H9 (cell line): Measurements from ENCODE around the gene ARHGAP8. TPM values are rescaled to one million over a fixed set of nuclear protein-coding genes. Genes with fewer than 3 reads are reported as not detected.

Experiments
- DNase-seq: peaks from one replicate; pipeline ENCODE4 v3.0.0-alpha.2; 2017
- H2AFZ ChIP-seq: one replicate; pipeline ENCODE4 v1.6.1; 2013; ENCODE audit warnings: mild to moderate bottlenecking, low read length, control low read depth, moderate library complexity
- H2AK5ac ChIP-seq: 2 replicates; pipeline ENCODE4 v1.6.1; 2013; ENCODE audit warnings: low read length, control low read depth, mixed read lengths; ENCODE audit not compliant: insufficient read length
- H2BK120ac ChIP-seq: one replicate; pipeline ENCODE4 v1.6.1; 2013; ENCODE audit warnings: low read depth, mild to moderate bottlenecking, low read length, control low read depth, inconsistent platforms; ENCODE audit not compliant: poor library complexity, severe bottlenecking
- H2BK12ac ChIP-seq: 2 replicates; pipeline ENCODE4 v1.6.1; 2013; ENCODE audit warnings: low read length, control low read depth, mixed read lengths, low read depth; ENCODE audit not compliant: insufficient read length
- H2BK15ac ChIP-seq: 2 replicates; pipeline ENCODE4 v1.6.1; 2013; ENCODE audit warnings: low read depth, low read length, control low read depth
- H2BK20ac ChIP-seq: one replicate; pipeline ENCODE4 v1.6.1; 2013; ENCODE audit warnings: low read depth, mild to moderate bottlenecking, low read length, control low read depth, inconsistent platforms; ENCODE audit not compliant: poor library complexity, severe bottlenecking
- H2BK5ac ChIP-seq: 2 replicates; pipeline ENCODE4 v1.6.1; 2013; ENCODE audit warnings: low read length, control low read depth, mixed read lengths; ENCODE audit not compliant: insufficient read length
- H3K14ac ChIP-seq: 2 replicates; pipeline ENCODE4 v1.6.1; 2013; ENCODE audit warnings: low read length, control low read depth; ENCODE audit not compliant: insufficient read depth
- H3K18ac ChIP-seq: 2 replicates; pipeline ENCODE4 v1.6.1; 2013; ENCODE audit warnings: low read depth, mild to moderate bottlenecking, mixed read lengths, low read length, control low read depth; ENCODE audit not compliant: insufficient read length
- H3K23ac ChIP-seq: 2 replicates; pipeline ENCODE4 v1.6.1; 2013; ENCODE audit warnings: low read length, control low read depth, mixed read lengths, low read depth; ENCODE audit not compliant: insufficient read length
- H3K23me2 ChIP-seq: 2 replicates; pipeline ENCODE4 v1.6.1; 2013; ENCODE audit warnings: low read depth, mild to moderate bottlenecking, mixed read lengths, low read length, control low read depth; ENCODE audit not compliant: insufficient read length, poor library complexity, severe bottlenecking
- H3K27ac ChIP-seq: 2 replicates; pipeline ENCODE4 v1.5.1; 2013; ENCODE audit warnings: low read length, control low read depth, mixed read lengths, low read depth; ENCODE audit not compliant: insufficient read length
- H3K27me3 ChIP-seq: 2 replicates; pipeline ENCODE4 v1.6.1; 2013; ENCODE audit warnings: low read length, control low read depth, inconsistent platforms; ENCODE audit not compliant: insufficient read depth
- H3K4ac ChIP-seq: 2 replicates; pipeline ENCODE4 v1.6.1; 2013; ENCODE audit warnings: low read depth, mild to moderate bottlenecking, control low read depth, inconsistent platforms, low read length, moderate library complexity
- H3K4me1 ChIP-seq: 2 replicates; pipeline ENCODE4 v1.6.1; 2013; ENCODE audit warnings: low read length, control low read depth, inconsistent platforms; ENCODE audit not compliant: insufficient read depth
- H3K4me2 ChIP-seq: 2 replicates; pipeline ENCODE4 v1.6.1; 2013; ENCODE audit warnings: low read length, control low read depth, mixed read lengths; ENCODE audit not compliant: insufficient read length, insufficient read depth
- H3K56ac ChIP-seq: 2 replicates; pipeline ENCODE4 v1.6.1; 2013; ENCODE audit warnings: low read depth, mild to moderate bottlenecking, mixed read lengths, low read length, control low read depth; ENCODE audit not compliant: insufficient read length
- H3K79me1 ChIP-seq: 2 replicates; pipeline ENCODE4 v1.6.1; 2013; ENCODE audit warnings: low read depth, mild to moderate bottlenecking, moderate library complexity, low read length, control low read depth, inconsistent platforms; ENCODE audit not compliant: insufficient read depth, poor library complexity, severe bottlenecking
- H3K79me2 ChIP-seq: 2 replicates; pipeline ENCODE4 v1.6.1; 2013; ENCODE audit warnings: low read length, control low read depth, inconsistent platforms; ENCODE audit not compliant: insufficient read depth
- H3K9ac ChIP-seq: 2 replicates; pipeline ENCODE4 v1.6.1; 2013; ENCODE audit warnings: low read length, control low read depth, mixed read lengths; ENCODE audit not compliant: insufficient read length; ENCODE audit errors: extremely low read depth
- H3K9me3 ChIP-seq: one replicate; pipeline ENCODE4 v1.6.1; 2013; ENCODE audit warnings: low read depth, low read length, inconsistent platforms; ENCODE audit not compliant: control insufficient read depth
- H3T11ph ChIP-seq: one replicate; pipeline ENCODE4 v1.6.1; 2013; ENCODE audit warnings: mild to moderate bottlenecking, low read length, control low read depth, inconsistent platforms
- H4K20me1 ChIP-seq: one replicate; pipeline ENCODE4 v1.6.1; 2013; ENCODE audit not compliant: control insufficient read depth, insufficient read length, insufficient read depth
- H4K5ac ChIP-seq: 2 replicates; pipeline ENCODE4 v1.6.1; 2013; ENCODE audit warnings: low read depth, mild to moderate bottlenecking, mixed read lengths, low read length, control low read depth; ENCODE audit not compliant: insufficient read length
- H4K8ac ChIP-seq: replicated peaks from 2 replicates; pipeline ENCODE4 v1.6.1; 2013; ENCODE audit warnings: low read length, control low read depth, mixed read lengths, low read depth; ENCODE audit not compliant: insufficient read length
- H4K91ac ChIP-seq: 2 replicates; pipeline ENCODE4 v1.6.1; 2013; ENCODE audit warnings: low read depth, mild to moderate bottlenecking, moderate library complexity, mixed read lengths, low read length, control low read depth; ENCODE audit not compliant: insufficient read length
- H3K27ac Mint-ChIP-seq, 3 experiments: 2 replicates in 2 of 3; 3 replicates in 1 of 3; pipeline ENCODE4 v1.8.0; 2020 to 2021; ENCODE audit warnings: mixed read lengths in 3 of 3, mild to moderate bottlenecking in 1 of 3, moderate library complexity in 1 of 3
- H3K27me3 Mint-ChIP-seq: 2 replicates; pipeline ENCODE4 v1.8.0; 2021; ENCODE audit warnings: low read depth, mild to moderate bottlenecking, moderate library complexity, mixed read lengths
- H3K36me3 Mint-ChIP-seq, 3 experiments: 2 replicates in 2 of 3; 3 replicates in 1 of 3; pipeline ENCODE4 v1.8.0; 2020 to 2021; ENCODE audit warnings: low read depth in 3 of 3, mixed read lengths in 3 of 3; ENCODE audit not compliant: insufficient read depth in 1 of 3
- H3K4me1 Mint-ChIP-seq, 2 experiments: 2 replicates each; pipeline ENCODE4 v1.8.0; 2020; ENCODE audit warnings: mixed read lengths in 2 of 2
- H3K4me3 Mint-ChIP-seq, 2 experiments: 2 replicates in 1 of 2; 3 replicates in 1 of 2; pipeline ENCODE4 v1.8.0; 2020 to 2021; ENCODE audit warnings: mild to moderate bottlenecking in 2 of 2, mixed read lengths in 2 of 2, moderate library complexity in 1 of 2
- H3K9me3 Mint-ChIP-seq, 2 experiments: 2 replicates in 1 of 2; 3 replicates in 1 of 2; pipeline ENCODE4 v1.8.0; 2020; ENCODE audit warnings: mild to moderate bottlenecking in 2 of 2, mixed read lengths in 2 of 2, moderate library complexity in 1 of 2
- WGBS: extraction: QIAGEN DNeasy Blood & Tissue Kit; methylation state at CpG from one replicate; pipeline ENCODE4 v1.1.7; 2013; ENCODE audit warnings: missing lambda C conversion rate, low lambda C conversion rate, mixed read lengths; ENCODE audit not compliant: insufficient read length; ENCODE audit errors: extremely low coverage; 5-methylcytosine and 5-hydroxymethylcytosine counted together
- total RNA-seq: library from RNA; stranded (reverse); gene quantifications from 2 replicates; pipeline ENCODE4 v1.2.1, GENCODE V29; 2021
- TF ChIP-seq, protein P1 (sequence below): fragments of 200-600 bp; sonication (generic); conservative IDR thresholded peaks from 3 replicates; pipeline ENCODE4 v1.8.0; 2021; ENCODE audit warnings: antibody characterized with exemption, mild to moderate bottlenecking

Gene ARHGAP8
- total RNA-seq, 1 experiment from 2014 or later, result 35.4 TPM

DNA sequence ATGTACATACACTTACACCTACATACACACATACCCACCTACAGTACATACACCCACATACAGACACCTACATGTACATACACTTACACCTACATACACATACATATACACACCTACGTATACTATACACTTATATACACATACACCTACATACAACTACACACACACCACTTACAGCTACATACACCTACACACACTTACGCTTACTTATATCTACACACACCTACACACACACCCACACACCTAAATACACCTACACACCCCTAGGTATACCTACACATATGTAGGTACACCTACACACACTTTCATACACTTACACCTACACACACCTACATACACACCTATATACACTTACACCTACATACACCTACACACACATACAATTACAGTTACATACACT is 61.0 kb downstream of the ARHGAP8 start:
- Mint-ChIP-seq H3K36me3 (peaks cover 19 to 32% (median 28%) of the 10 kb centered on the region in 3 experiments; a peak in 6 of 7 replicates), H3K4me3 (no peak overlapping the region), H3K9me3 (peaks cover 6 to 12% of the 10 kb centered on the region in 2 experiments; a peak in 2 of 5 replicates), H3K27ac (no peak overlapping the region), H3K27me3 (no peaks in the 10 kb centered on the region), H3K4me1 (peaks cover 3 to 11% of the 10 kb centered on the region in 2 experiments; a peak in 3 of 4 replicates)
- H2BK12ac ChIP-seq, result no peak overlapping the region
- H2BK120ac ChIP-seq, result no peak overlapping the region
- no peaks in the 10 kb centered on the region for H3K79me1 ChIP-seq
- no peak overlapping the region for H4K91ac ChIP-seq
- no peak overlapping the region for H2BK15ac ChIP-seq
- H2BK20ac ChIP-seq, result no peak overlapping the region
- no peak overlapping the region for H3K4me2 ChIP-seq
- no peaks in the 10 kb centered on the region for H3K79me2 ChIP-seq
- no peak overlapping the region for H3K18ac ChIP-seq
- H4K20me1 ChIP-seq, result no peaks in the 10 kb centered on the region
- no peak overlapping the region for H3K56ac ChIP-seq
- no peaks in the 10 kb centered on the region for H3K27me3 ChIP-seq
- TF ChIP-seq, protein P1, sequence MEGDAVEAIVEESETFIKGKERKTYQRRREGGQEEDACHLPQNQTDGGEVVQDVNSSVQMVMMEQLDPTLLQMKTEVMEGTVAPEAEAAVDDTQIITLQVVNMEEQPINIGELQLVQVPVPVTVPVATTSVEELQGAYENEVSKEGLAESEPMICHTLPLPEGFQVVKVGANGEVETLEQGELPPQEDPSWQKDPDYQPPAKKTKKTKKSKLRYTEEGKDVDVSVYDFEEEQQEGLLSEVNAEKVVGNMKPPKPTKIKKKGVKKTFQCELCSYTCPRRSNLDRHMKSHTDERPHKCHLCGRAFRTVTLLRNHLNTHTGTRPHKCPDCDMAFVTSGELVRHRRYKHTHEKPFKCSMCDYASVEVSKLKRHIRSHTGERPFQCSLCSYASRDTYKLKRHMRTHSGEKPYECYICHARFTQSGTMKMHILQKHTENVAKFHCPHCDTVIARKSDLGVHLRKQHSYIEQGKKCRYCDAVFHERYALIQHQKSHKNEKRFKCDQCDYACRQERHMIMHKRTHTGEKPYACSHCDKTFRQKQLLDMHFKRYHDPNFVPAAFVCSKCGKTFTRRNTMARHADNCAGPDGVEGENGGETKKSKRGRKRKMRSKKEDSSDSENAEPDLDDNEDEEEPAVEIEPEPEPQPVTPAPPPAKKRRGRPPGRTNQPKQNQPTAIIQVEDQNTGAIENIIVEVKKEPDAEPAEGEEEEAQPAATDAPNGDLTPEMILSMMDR, result no peak
- H2AK5ac ChIP-seq, result no peak overlapping the region
- no peak overlapping the region for H3K4ac ChIP-seq
- no peak overlapping the region for H2BK5ac ChIP-seq
- H3K23me2 ChIP-seq, result no peaks in the 10 kb centered on the region
- H4K8ac ChIP-seq, result no peak overlapping the region
- no peak overlapping the region for H3K27ac ChIP-seq
- H3K9me3 ChIP-seq, result peaks cover 6% of the 10 kb centered on the region
- H3K23ac ChIP-seq, result no peak overlapping the region
- no peak overlapping the region for H3K9ac ChIP-seq
- H3K4me1 ChIP-seq, result no peaks in the 10 kb centered on the region
- H4K5ac ChIP-seq, result no peak overlapping the region
- no peak overlapping the region for H3K14ac ChIP-seq
- no peak for DNase-seq
- no peak overlapping the region for H3T11ph ChIP-seq
- no peak overlapping the region for H2AFZ ChIP-seq
- 100% methylated on average over 2 of the region's 2 CpGs for WGBS
